Right atrium auricular region (tissue), 2 donors: Measurements from ENCODE around the gene LITAFD. TPM values are rescaled to one million over a fixed set of nuclear protein-coding genes. Genes with fewer than 3 reads are reported as not detected.

Experiments used
- DNase-seq: peaks from one replicate; pipeline ENCODE4 v3.0.0-alpha.2; 2019; ENCODE audit warnings: low spot score
- H3K27ac ChIP-seq, 2 donors: fragments of 200-600 bp; sonication (generic); 1 replicate in 1 of 2; 2 replicates in 1 of 2; pipeline ENCODE4 v1.5.1; 2016 to 2019
- H3K27me3 ChIP-seq, 2 donors: fragments of 200-600 bp; sonication (generic); one replicate each; pipeline versions ENCODE4 v1.5.1 to v1.6.0; 2017 to 2019
- H3K36me3 ChIP-seq: fragments of 200-600 bp; sonication (generic); one replicate; pipeline ENCODE4 v1.5.1; 2016
- H3K4me1 ChIP-seq, 2 donors: fragments of 200-600 bp; sonication (generic); one replicate each; pipeline versions ENCODE4 v1.5.1 to v1.6.0; 2017 to 2019
- H3K4me3 ChIP-seq, 2 donors: fragments of 200-600 bp; sonication (generic); 1 replicate in 1 of 2; 2 replicates in 1 of 2; pipeline ENCODE4 v1.5.1; 2017 to 2019; ENCODE audit warnings: mild to moderate bottlenecking in 1 of 2, moderate library complexity in 1 of 2
- H3K9me3 ChIP-seq, 2 donors: fragments of 200-600 bp; sonication (generic); one replicate each; pipeline ENCODE4 v1.5.1; 2019
- total RNA-seq, 2 donors: library from RNA; depleted of rRNA; stranded (reverse); fragments of >200 nt; gene quantifications; one replicate each; pipeline ENCODE4 v1.1.0, GENCODE V29; 2016
- TF ChIP-seq, protein P1 (sequence below), 2 donors: fragments of 200-600 bp; sonication (generic); IDR thresholded peaks; one replicate each; pipeline ENCODE4 v1.5.1; 2019; ENCODE audit warnings: antibody characterized with exemption in 2 of 2

The LITAFD gene
- total RNA-seq, 2 donors from 2014 or later = not detected

DNA sequence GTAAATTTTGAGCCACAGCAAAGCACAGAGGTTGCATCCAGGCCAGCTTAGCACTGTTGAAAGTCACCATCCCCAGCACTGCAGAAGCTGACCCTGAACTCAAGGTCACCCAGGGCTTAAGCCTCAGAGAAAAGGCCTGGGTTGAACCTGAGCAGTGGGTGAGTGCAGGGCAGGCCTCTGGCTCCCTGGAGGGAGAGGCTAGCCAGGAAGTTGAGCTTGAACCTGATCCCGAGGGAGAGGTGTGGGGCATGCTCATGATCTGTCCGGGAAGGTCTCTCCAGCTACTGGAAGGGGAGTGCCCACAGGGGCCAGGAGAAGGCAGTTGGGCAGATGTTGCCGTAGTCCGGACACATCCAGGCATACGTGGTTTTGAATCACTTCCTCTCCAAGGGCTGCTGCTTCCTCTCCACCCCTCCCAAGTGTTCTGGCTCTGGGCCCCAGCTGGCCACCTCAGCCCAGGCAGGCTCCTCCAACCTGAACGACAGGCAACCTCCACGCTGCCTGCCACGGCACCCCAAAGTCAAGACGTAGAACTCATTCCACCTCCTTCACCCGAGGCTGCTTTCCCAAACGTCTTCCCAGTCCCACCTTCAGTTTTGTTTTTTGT lies 31.8 kb upstream of the LITAFD start:
- DNase-seq = no peak
- Histone ChIP-seq H3K27ac (peak overlapping the region; percentile 32 to 35), H3K4me1 (peaks cover 0 to 12% of the 10 kb centered on the region in 2 donors), H3K4me3 (no peak overlapping the region), H3K27me3 (no peaks in the 10 kb centered on the region), H3K36me3 (peaks cover 50% of the 10 kb centered on the region), H3K9me3 (no peaks in the 10 kb centered on the region)
- TF ChIP-seq, protein P1, sequence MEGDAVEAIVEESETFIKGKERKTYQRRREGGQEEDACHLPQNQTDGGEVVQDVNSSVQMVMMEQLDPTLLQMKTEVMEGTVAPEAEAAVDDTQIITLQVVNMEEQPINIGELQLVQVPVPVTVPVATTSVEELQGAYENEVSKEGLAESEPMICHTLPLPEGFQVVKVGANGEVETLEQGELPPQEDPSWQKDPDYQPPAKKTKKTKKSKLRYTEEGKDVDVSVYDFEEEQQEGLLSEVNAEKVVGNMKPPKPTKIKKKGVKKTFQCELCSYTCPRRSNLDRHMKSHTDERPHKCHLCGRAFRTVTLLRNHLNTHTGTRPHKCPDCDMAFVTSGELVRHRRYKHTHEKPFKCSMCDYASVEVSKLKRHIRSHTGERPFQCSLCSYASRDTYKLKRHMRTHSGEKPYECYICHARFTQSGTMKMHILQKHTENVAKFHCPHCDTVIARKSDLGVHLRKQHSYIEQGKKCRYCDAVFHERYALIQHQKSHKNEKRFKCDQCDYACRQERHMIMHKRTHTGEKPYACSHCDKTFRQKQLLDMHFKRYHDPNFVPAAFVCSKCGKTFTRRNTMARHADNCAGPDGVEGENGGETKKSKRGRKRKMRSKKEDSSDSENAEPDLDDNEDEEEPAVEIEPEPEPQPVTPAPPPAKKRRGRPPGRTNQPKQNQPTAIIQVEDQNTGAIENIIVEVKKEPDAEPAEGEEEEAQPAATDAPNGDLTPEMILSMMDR (IDR thresholded peaks at IDR 0.05) = no peak

DNA sequence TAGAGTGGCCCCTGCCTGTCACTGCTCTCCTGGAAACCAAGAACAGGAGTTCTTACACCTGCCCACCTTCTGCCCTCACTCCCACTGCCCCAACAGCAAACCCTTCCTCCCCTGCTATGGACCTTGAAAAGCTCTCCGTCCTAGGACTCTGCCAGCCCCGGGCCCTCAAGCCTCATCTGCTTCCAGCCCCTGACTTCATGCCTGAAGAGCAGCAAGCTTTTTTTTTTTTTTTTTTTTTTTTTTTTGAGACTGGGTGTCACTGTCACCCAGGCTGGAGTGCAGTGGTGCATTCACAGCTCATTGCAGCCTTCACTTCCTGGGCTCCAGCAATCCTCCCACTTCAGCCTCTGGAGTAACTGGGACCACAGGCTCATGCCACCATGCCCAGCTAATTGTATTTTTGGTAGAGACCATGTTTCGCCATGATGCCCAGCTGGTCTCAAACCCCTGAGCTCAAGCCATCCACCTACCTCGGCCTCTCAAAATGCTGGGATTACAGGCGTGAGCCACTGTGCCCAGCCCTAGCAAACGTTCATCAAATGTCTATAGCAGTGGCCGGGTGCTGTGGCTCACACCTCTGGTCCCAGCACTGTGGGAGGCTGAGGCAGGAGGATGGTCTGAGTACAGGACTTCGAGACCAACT lies 30.3 kb upstream of the LITAFD start:
- DNase-seq = no peak
- Histone ChIP-seq H3K27ac (peak overlapping the region in 1 of 2 donors; percentile 3), H3K27me3 (no peaks in the 10 kb centered on the region), H3K4me1 (peaks cover 0 to 12% of the 10 kb centered on the region in 2 donors), H3K4me3 (no peak overlapping the region), H3K36me3 (peaks cover 59% of the 10 kb centered on the region), H3K9me3 (no peaks in the 10 kb centered on the region)
- TF ChIP-seq, protein P1 (IDR thresholded peaks at IDR 0.05) = no peak

DNA sequence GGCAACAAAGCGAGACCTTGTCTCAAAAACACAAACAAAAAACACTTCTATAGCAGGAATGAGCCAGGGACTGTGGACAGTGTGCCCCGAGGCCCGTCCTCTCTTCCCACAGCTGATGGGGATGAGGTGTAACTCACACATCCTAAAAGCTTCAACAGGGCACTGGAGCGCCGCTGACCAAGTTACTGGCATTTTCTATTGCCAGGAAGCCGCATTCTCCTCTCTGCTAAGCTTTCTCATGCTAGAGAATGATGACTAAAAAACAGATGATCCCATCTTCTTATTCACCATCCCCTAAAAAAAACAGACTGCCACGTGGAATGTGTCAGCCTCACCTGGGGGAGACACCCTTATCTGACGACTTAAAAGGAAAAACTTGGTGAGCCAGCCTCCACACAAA lies 29.6 kb upstream of the LITAFD start:
- Histone ChIP-seq H3K36me3 (peaks cover 59% of the 10 kb centered on the region), H3K27ac (peak overlapping the region; percentile 3 to 16), H3K4me3 (no peak overlapping the region), H3K27me3 (no peaks in the 10 kb centered on the region), H3K4me1 (peaks cover 0 to 12% of the 10 kb centered on the region in 2 donors), H3K9me3 (no peaks in the 10 kb centered on the region)
- TF ChIP-seq, protein P1 (IDR thresholded peaks at IDR 0.05) = no peak
- no peak for DNase-seq

DNA sequence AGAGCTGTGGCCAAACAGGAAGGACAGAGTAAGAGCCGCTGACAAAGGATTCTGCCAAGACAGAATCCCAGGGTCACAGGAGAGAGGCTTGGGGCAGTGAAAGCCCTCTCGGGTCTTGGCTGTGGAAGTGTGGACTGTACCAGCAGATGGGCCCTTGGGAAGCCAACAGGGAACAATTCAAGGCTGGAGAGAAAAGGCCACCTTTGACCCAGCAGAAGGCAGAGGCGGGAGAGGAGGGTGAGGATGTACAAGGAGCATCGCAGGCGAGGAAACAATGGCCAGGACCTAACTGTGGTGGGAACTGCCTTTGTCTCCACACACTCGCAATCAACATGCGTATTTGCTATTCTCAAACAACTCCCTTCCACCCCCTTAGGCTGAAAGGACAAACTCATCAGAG lies 29.0 kb upstream of the LITAFD start:
- Histone ChIP-seq H3K36me3 (peaks cover 59% of the 10 kb centered on the region), H3K9me3 (no peaks in the 10 kb centered on the region), H3K4me1 (peaks cover 0 to 12% of the 10 kb centered on the region in 2 donors), H3K27ac (peak overlapping the region; percentile 16 to 37), H3K4me3 (no peak overlapping the region), H3K27me3 (no peaks in the 10 kb centered on the region)
- no peak for DNase-seq
- TF ChIP-seq, protein P1 (IDR thresholded peaks at IDR 0.05) = no peak

DNA sequence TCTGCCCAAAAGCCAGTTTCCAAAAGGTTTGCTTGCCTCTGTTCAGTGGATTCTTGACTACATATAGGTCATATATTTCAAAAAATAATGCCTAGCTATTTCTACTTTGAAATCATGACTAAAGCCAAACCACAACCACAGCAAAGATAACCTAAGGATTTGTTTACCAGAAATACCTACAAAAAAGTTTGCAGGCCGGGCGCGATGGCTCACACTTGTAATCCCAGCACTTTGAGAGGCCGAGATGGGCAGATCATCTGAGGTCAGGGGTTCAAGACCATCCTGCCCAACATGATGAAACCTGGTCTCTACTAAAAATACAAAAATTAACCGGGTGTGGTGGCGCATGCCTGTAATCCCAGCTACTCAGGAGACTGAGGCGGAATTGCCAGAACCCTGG lies 28.5 kb upstream of the LITAFD start:
- no peaks in the 10 kb centered on the region for H3K27me3 ChIP-seq
- H3K4me3 ChIP-seq = no peak overlapping the region
- no peak for DNase-seq
- H3K27ac ChIP-seq = peak overlapping the region in 1 of 2 donors; percentile 37
- H3K4me1 ChIP-seq = peaks cover 0 to 12% of the 10 kb centered on the region in 2 donors
- TF ChIP-seq, protein P1 (IDR thresholded peaks at IDR 0.05) = no peak
- H3K36me3 ChIP-seq = peaks cover 59% of the 10 kb centered on the region
- H3K9me3 ChIP-seq = no peaks in the 10 kb centered on the region
